ENCODE results near the gene COL27A1. TPM values are rescaled to one million over a fixed set of nuclear protein-coding genes. Genes with fewer than 3 reads are reported as not detected.

COL27A1 gene
- polyA plus RNA-seq, 1 donor, result 45.2 TPM

GRCh38 chr9:114226246-114227055 lies 71.1 kb downstream of the COL27A1 start:
- DNase-seq, result no peak

GRCh38 chr9:114227288-114228015 lies 72.1 kb downstream of the COL27A1 start:
- DNase-seq, result no peak

DNA sequence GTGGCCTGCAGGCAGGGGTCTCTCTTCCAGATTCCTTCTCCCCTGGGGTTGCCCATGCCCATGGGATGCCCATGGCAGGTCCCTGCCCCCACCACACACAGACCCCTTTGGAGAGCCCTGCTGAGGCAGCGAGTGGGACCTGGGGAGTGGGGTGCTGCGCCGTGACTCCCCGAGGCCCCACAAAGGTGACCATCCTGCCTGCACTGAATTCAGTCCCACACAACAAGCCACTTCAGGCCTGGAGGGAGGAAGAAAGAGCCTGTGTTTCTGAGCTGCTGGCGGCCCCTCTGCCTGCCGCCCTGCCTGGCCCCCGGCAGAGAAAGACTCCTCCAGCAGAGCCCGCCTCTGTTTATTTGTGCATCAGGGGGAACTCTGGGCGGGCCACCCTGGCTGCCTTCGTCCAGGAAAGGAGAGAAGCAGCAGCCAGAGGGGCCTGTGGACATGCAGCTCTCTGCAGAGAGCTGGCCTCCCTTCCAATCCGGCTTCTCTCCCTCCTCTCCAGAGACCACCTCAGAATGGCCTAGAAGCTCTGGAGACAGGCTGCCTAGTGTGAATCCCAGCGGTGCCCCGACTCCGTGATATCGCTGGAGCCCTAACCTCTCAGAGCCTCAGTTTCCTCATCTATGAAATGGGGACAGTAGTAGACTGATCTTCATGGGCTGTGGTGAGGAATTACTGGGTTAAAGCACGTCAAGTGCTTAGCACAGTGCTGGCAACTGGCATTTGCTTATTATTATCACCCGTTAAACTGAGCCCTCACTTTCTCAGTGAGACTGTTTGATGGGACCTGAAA lies 72.9 kb downstream of the COL27A1 start:
- no peak for DNase-seq

DNA sequence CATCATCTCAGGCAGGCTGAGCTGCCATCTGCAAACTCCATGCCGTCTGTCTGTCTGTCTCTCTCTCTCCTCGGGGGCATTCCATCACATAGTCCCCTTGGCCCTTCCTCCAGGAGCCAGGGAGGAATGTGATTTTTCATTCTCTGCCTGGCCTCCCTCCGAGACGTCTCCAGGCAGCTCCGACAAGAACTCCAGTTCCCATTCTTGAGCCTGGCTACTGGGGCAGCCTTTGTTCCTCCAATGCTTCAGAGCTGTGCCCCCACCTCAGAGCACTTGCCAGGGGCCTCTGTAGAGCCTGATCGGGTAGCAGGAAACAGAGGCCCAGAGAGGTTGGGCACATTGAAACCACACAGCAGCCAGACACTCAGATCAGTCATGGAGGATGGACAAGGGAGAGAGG lies 74.0 kb downstream of the COL27A1 start:
- DNase-seq, result no peak

GRCh38 chr9:114230068-114230467 lies 74.7 kb downstream of the COL27A1 start:
- no peak for DNase-seq

GRCh38 chr9:114231273-114231672 lies 75.9 kb downstream of the COL27A1 start:
- no peak for DNase-seq

GRCh38 chr9:114231719-114232449 lies 76.5 kb downstream of the COL27A1 start:
- DNase-seq, result no peak

- no peak for DNase-seq
Observed at GRCh38 chr9:114233491-114234185, 78.3 kb downstream of the COL27A1 start.

DNA sequence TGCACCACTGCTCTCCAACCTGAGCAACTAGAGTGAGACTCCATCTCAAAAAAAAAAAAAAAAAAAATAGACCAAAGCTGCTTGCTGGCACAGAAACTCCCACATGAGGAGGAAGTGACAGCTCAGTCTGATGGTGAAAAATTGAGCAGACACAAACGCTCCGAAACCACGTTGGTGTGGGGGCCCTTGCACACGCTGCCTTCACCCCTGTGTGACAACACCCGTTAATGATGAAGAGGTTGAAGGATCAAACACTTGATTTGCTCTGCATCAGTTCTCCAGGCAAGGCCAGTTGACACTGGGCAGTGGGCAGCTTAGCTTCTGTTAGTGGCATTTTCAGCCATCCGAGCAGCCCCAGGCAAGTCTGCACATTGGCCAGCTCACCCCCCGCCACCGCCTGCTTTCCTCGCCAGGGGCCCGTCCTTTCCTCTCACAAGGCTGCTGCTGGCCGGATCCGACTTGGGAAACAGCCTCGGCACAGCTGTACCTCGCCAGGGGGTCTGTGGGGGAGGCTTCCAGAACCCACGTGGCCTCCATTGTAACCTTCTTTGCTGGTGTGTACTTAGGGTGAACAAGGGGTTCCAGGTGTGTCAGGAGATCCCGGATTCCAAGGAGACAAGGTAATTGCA lies 79.8 kb downstream of the COL27A1 start:
- no peak for DNase-seq

DNA sequence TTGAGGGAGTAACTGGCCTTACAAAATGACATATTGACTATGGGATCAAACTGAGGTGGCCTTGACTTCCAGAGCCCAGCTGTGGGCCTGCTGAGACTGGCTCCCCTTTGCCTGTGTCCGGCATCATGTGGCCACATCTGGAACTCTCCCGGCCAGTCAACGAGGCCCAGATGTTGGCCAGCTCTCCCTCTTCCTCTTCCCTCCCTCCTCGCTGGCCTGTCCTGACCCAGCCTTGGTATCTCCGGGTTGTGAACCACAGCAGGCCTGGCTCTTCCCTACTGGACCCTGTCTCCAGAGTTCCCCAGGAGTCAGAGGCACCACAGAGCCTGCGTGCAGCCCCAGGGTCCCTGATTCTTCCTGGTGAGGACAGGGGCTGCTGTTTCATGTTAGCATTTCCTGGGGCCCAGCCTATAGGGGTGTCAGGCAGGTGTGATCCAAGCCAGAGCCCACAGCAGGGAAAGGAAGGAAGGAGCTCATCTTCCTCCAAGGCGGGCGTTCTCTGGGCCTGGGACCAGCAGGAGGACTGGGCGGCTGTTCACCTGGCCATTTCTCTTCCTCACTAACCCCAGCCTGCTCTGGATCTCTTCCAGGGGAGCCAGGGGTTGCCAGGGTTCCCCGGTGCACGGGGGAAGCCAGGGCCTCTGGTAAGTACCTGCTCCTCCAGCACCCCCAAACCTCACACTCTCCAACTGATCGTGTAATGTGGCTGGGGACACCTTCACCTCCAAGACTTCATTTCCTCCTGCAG lies 81.2 kb downstream of the COL27A1 start:
- DNase-seq, result no peak

GRCh38 chr9:114237247-114237646 lies 81.9 kb downstream of the COL27A1 start:
- no peak for DNase-seq

GRCh38 chr9:114237781-114238180 lies 82.4 kb downstream of the COL27A1 start:
- DNase-seq, result no peak

GRCh38 chr9:114238472-114238871 lies 83.1 kb downstream of the COL27A1 start:
- no peak for DNase-seq

DNA sequence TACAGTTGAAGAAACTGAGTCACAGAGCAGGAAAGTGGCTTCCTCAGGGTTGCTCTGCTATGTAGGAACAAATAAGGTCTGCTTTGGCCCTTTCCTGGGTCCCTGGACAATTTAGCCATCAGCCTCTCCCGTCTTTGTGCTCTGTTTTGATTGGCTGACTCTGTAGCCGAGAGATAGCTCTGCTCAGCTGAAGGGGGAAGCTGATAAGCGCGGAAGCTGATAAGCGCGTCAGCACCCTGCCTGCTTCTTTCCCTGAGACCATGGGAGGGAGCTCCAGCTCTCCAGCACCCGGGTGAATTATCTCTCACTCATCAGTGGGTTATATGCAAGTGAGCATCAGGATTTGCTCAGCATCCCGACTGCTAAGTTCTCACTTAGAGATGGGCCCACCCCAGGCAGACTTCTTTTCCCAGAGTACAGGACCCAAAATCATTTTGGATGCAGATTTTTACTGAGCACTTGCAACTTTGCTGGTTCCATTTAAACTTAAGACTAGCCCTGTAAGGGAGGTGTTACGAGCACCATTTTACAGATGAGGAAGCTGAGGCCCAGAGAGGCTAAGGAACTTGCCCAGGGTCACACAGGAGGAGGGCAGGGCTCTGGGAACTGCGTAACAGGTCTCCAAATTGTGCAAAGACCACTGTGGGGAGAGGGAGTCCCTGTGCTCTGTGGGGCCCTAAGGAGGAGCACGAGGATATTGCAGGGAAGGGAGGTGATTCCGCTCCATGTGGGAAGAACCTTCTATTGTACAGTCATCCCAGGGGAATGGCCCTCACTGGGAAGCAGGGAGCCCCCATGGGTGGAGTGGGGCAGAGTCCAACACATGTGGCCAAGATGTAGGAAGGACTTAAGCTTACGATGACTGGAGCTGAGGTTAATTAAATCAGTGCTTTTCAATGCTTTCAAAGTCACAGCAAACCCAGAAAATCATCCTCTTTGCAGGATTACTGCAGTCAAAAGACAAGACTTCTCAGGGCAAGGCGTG lies 83.8 kb downstream of the COL27A1 start:
- DNase-seq, result no peak

DNA sequence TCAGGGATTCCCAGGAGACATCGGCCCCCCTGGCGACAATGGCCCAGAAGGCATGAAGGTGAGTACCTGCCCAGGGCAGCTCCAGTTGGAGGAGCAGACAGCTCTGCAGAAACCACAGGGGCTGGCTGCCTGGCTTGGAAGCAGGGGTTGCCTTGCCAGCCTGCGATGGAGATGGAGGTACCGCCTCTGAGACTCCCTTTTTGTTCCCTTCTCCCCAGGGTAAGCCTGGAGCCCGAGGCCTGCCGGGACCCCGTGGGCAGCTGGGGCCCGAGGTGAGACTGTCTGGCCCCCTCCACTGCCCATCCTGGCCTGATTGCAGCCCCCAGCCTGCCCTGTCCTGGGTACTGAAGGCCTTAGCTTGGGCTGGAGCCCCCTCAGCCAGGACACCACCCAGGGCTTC lies 84.9 kb downstream of the COL27A1 start:
- no peak for DNase-seq

DNA sequence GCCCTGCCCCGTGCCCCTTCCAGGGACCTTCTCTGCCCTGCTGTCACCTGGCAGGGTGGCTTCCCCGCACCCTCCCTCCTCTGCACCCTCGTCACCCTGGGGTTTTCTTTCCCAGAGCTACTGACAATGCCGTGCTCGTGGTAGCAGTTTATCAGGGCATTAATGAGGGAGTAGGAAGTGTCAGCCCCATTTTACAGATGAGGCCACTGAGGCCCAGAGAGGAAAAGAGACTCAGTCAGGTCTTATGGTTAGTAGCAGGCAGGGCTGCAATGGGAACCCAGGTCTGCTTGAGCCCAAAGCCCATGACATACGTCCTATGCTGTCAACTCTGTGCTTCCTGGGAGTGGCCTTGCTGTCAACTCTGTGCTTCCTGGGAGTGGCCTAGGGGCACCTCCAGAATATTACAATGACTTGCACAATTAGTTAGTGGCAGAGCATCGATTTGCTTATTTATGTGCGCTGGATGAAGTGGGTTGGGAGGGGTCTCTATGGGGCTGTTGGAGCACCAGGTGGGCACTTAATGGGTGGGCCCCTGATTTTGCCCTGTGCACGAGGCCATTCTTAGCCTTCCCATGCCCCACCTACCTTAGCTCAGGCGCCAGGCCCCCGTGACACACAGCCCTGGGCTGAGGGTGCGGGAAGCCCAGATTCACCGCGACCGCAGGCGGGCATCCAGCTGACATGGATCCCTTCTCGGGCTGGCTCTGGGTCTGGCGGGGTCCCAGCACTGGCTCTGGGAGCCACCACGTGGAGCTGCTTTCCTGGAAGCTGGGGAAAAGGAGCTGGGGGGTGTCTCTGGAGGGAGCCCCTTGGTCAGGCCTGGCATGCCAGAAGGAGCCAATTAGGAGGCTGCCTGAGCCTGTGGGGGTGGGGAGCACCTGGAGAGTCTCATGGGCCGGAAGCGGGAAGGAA lies 85.6 kb downstream of the COL27A1 start:
- no peak for DNase-seq

DNA sequence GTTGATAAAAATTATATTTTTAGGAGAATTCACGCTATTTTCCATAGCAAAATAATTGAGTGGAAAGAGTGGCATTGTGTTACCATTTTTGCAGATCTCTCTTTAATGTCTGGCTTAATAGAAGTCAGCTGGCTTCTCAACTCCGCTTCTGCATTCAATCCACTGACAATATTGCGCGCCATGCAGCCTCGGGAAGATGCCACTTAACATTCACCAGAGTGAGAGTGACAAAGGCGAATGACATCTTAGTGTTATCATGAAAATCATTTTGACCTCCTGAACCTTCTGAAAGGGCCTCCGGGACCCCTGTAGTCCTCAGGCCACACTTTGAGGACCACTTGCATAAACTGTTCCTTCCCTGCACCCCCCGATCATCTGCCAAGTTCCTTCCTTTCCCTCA lies 87.5 kb downstream of the COL27A1 start:
- no peak for DNase-seq

GRCh38 chr9:114243240-114243639 lies 87.9 kb downstream of the COL27A1 start:
- no peak for DNase-seq
